ENCODE data around the gene ADI1. TPM values are rescaled to one million over a fixed set of nuclear protein-coding genes. Genes with fewer than 3 reads are reported as not detected.

Gene ADI1
- total RNA-seq, 1 donor from 2014 or later, result 60.2 TPM

DNA sequence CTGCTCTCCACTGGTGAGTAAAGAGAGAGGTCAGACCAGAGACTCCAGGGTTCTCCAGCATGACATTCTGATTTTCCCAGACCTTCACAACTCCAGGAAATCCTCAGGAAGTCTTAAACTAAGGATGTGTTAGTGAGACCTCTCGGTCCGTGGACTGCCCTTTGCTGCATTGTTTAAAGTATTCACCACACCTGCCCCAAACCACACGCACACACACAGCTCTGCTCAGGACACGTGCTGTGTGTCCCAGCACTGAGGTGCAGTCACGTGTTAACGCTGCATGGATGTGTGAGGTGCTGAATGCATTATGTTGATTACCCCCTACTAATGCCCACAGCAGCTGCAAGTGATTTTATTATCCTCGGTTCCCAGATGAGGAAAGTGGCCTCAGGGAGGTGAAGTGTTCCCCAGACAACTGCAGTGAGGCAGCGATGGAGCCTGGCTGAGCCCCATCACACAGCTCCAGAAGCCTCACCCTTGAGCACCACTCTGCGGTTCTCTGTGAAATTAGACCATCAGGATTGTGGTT is 71.5 kb downstream of the ADI1 start:
- no peaks in the 10 kb centered on the region for H3K4me1 ChIP-seq
- no peak overlapping the region for H3K4me3 ChIP-seq
- DNase-seq (no peak), ATAC-seq (no peak)
- intact Hi-C loops (cut with DNase I), result no loop called here
- no peaks in the 10 kb centered on the region for H3K27me3 ChIP-seq (ENCODE audit: low read depth)
- no peak for TF ChIP-seq CTCF (IDR thresholded peaks at IDR 0.05)
- no peak overlapping the region for H3K27ac ChIP-seq
- no peaks in the 10 kb centered on the region for H3K9me3 ChIP-seq
- H3K36me3 ChIP-seq, result peaks cover 62% of the 10 kb centered on the region

Other genes starting within 250 kb of the ADI1 start
- gene EIPR1, start 141.7 kb downstream of the ADI1 start, total RNA-seq, result 14.9 TPM
- 93.8 TPM for gene TRAPPC12, start 139.8 kb downstream of the ADI1 start, total RNA-seq
- gene RNASEH1, start 38.8 kb upstream of the ADI1 start, total RNA-seq, result 17.3 TPM
- gene RPS7, start 55.7 kb upstream of the ADI1 start, total RNA-seq, result 814 TPM
- 0.30 TPM for gene COLEC11, start 75.6 kb upstream of the ADI1 start, total RNA-seq
- not detected for gene ALLC, start 138.7 kb upstream of the ADI1 start, total RNA-seq
- not detected for gene DCDC2C, start 184.0 kb upstream of the ADI1 start, total RNA-seq